SU-DHL-6 (cell line): ENCODE measurements around the gene ESYT2.

Source experiments
- H2AFZ ChIP-seq: fragments of 200-600 bp; sonication (generic); 2 replicates; pipeline ENCODE4 v1.6.1; 2014; ENCODE audit warnings: low read depth, mild to moderate bottlenecking, moderate library complexity, mixed read lengths, antibody characterized with exemption, low read length; ENCODE audit not compliant: severe bottlenecking
- H3F3A ChIP-seq: fragments of 200-600 bp; shearing (Covaris generic); 2 replicates; pipeline ENCODE4 v1.6.0; 2016; ENCODE audit warnings: antibody characterized with exemption, mild to moderate bottlenecking; ENCODE audit not compliant: insufficient read depth
- H3K27ac ChIP-seq: fragments of 200-600 bp; sonication (generic); 2 replicates; pipeline ENCODE4 v1.5.1; 2016; ENCODE audit warnings: low read depth, mild to moderate bottlenecking, low read length, moderate library complexity, mixed read lengths
- H3K27me3 ChIP-seq: fragments of 200-600 bp; sonication (generic), shearing (Covaris generic); 2 replicates; pipeline ENCODE4 v1.6.0; 2014; ENCODE audit warnings: mild to moderate bottlenecking, low read length
- H3K36me3 ChIP-seq: fragments of 200-600 bp; sonication (generic); 2 replicates; pipeline ENCODE4 v1.6.1; 2014; ENCODE audit warnings: mild to moderate bottlenecking, low read length, mixed read lengths
- H3K4me2 ChIP-seq: fragments of 300-600, 200-600 bp; shearing (Covaris generic), sonication (generic); 2 replicates; pipeline ENCODE4 v1.6.0; 2014; ENCODE audit warnings: low read length, low read depth, mild to moderate bottlenecking; ENCODE audit not compliant: poor library complexity, severe bottlenecking
- H3K4me3 ChIP-seq: fragments of 200-600 bp; sonication (generic); 2 replicates; pipeline ENCODE4 v1.5.1; 2014; ENCODE audit warnings: antibody characterized with exemption, low read length, mild to moderate bottlenecking, mixed read lengths; ENCODE audit not compliant: insufficient read depth, poor library complexity, severe bottlenecking
- H3K79me2 ChIP-seq: fragments of 200-600 bp; sonication (generic); 2 replicates; pipeline ENCODE4 v1.6.1; 2014; ENCODE audit warnings: mild to moderate bottlenecking, low read length, moderate library complexity; ENCODE audit not compliant: insufficient read depth
- H3K9ac ChIP-seq: fragments of 200-600 bp; sonication (generic); 2 replicates; pipeline ENCODE4 v1.7.0; 2014; ENCODE audit warnings: mild to moderate bottlenecking, low read length
- H3K9me2 ChIP-seq: fragments of 200-600 bp; sonication (generic); replicated peaks from 2 replicates; pipeline ENCODE4 v1.6.1; 2014; ENCODE audit warnings: low read length; ENCODE audit not compliant: insufficient read depth
- H3K9me3 ChIP-seq: fragments of 200-600 bp; sonication (generic); 2 replicates; pipeline ENCODE4 v1.6.1; 2014; ENCODE audit warnings: low read length, mixed read lengths; ENCODE audit not compliant: insufficient read depth
- H4K20me1 ChIP-seq: fragments of 200-600 bp; sonication (generic); 2 replicates; pipeline ENCODE4 v1.6.1; 2014; ENCODE audit warnings: low read depth, mild to moderate bottlenecking, antibody characterized with exemption, low read length, moderate library complexity, mixed read lengths
- EZH2phosphoT487 ChIP-seq: fragments of 200-600 bp; sonication (generic), shearing (Covaris generic); conservative IDR thresholded peaks from 2 replicates; pipeline ENCODE4 v1.6.1; 2018; ENCODE audit warnings: mild to moderate bottlenecking, antibody characterized with exemption, low read length, moderate library complexity, mixed read lengths
- TF ChIP-seq, protein P1 (sequence below): fragments of 200-600 bp; sonication (generic); IDR thresholded peaks from one replicate; pipeline ENCODE4 v1.5.1; 2017; ENCODE audit warnings: antibody characterized with exemption, mild to moderate bottlenecking, low read length, moderate library complexity; ENCODE audit not compliant: insufficient read depth, poor library complexity, severe bottlenecking

Gene ESYT2

DNA sequence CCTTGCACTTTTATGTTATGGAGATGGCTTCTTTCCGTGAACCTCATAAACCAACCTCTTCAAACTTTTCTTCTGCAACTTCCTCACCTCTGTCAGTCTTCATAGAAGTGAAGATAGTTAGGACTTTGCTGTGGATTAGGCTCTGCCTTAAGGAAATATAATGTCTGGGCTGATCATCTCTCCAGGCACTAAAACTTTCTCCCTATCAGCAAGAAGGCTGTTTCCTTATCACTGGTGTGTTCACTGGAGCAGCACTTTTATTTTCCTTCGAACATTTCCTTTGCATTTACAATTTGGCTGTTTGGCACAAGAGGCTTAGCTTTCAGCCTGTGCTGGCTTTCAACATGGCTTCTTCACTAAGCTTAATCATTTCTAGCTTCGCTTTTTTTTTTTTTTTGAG, 52.8 kb downstream of the ESYT2 start:
- no peak overlapping the region for H3K4me2 ChIP-seq

DNA sequence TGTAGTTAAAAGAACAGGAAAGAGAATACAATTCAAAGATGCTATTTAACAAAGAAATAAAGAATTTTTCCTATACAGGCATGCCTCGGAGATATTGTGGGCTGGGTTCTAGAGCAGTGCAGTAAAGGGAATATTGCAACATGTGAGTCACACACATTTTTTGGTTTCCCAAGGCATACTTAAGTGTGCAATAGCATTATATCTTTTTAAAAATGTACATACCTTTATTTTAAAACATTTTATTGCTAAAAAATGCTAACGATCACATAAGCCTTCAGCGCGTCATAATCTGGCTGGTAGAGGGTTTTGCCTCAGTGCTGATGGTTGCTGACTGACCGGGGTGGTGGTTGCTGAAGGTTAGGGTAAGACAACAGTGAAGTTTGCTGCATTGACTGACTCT, 54.4 kb downstream of the ESYT2 start:
- H3F3A ChIP-seq, result no peaks in the 10 kb centered on the region
- no peaks in the 10 kb centered on the region for H3K9me2 ChIP-seq
- H4K20me1 ChIP-seq, result no peaks in the 10 kb centered on the region

More for the DNA sequence above, 52.8 kb downstream of the ESYT2 start:
- no peaks in the 10 kb centered on the region for H3K27me3 ChIP-seq
- H2AFZ ChIP-seq, result no peak overlapping the region
- H3K9ac ChIP-seq, result no peak overlapping the region
- H3K9me2 ChIP-seq, result no peaks in the 10 kb centered on the region
- H4K20me1 ChIP-seq, result no peaks in the 10 kb centered on the region
- no peak overlapping the region for H3K27ac ChIP-seq
- TF ChIP-seq EZH2phosphoT487, result no peak
- TF ChIP-seq, protein P1, sequence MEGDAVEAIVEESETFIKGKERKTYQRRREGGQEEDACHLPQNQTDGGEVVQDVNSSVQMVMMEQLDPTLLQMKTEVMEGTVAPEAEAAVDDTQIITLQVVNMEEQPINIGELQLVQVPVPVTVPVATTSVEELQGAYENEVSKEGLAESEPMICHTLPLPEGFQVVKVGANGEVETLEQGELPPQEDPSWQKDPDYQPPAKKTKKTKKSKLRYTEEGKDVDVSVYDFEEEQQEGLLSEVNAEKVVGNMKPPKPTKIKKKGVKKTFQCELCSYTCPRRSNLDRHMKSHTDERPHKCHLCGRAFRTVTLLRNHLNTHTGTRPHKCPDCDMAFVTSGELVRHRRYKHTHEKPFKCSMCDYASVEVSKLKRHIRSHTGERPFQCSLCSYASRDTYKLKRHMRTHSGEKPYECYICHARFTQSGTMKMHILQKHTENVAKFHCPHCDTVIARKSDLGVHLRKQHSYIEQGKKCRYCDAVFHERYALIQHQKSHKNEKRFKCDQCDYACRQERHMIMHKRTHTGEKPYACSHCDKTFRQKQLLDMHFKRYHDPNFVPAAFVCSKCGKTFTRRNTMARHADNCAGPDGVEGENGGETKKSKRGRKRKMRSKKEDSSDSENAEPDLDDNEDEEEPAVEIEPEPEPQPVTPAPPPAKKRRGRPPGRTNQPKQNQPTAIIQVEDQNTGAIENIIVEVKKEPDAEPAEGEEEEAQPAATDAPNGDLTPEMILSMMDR, result no peak
- no peaks in the 10 kb centered on the region for H3F3A ChIP-seq
- no peaks in the 10 kb centered on the region for H3K79me2 ChIP-seq
- H3K9me3 ChIP-seq, result no peaks in the 10 kb centered on the region
- no peaks in the 10 kb centered on the region for H3K36me3 ChIP-seq
- no peak overlapping the region for H3K4me3 ChIP-seq

DNA sequence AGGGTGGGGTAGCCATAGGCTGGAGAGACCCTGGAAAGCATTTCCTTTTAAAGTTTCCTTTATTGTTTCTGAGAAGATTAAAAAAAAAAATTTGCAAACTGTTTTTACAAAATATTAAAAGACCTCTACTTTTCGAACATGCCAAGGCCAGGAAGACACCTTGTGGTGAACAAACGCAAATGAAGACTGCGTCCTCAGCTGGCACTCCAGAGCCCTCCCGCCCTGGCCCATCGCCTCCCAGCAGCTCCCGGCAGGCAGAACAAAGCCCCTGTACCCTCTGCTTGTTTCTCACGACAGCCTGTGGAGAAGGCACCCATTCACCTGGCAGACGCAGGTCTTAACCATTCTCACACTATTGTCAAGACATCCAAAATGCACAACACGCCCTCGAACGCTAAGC, 56.4 kb downstream of the ESYT2 start:
- Histone ChIP-seq H3K9me2 (no peaks in the 10 kb centered on the region), H3K4me2 (no peak overlapping the region), H3K36me3 (no peaks in the 10 kb centered on the region), H3F3A (no peaks in the 10 kb centered on the region), H3K79me2 (no peaks in the 10 kb centered on the region), H3K9ac (no peak overlapping the region), H2AFZ (no peak overlapping the region), H3K27ac (no peak overlapping the region), H3K27me3 (no peaks in the 10 kb centered on the region), H3K9me3 (no peaks in the 10 kb centered on the region), H3K4me3 (no peak overlapping the region), H4K20me1 (no peaks in the 10 kb centered on the region)
- no peak for TF ChIP-seq EZH2phosphoT487
- TF ChIP-seq, protein P1, result no peak

More for the DNA sequence above, 54.4 kb downstream of the ESYT2 start:
- no peaks in the 10 kb centered on the region for H3K36me3 ChIP-seq
- H3K9me3 ChIP-seq, result no peaks in the 10 kb centered on the region
- H3K27ac ChIP-seq, result no peak overlapping the region
- no peak overlapping the region for H3K4me2 ChIP-seq
- no peaks in the 10 kb centered on the region for H3K79me2 ChIP-seq
- no peak overlapping the region for H2AFZ ChIP-seq
- H3K4me3 ChIP-seq, result no peak overlapping the region
- H3K27me3 ChIP-seq, result no peaks in the 10 kb centered on the region
- TF ChIP-seq, protein P1, result no peak
- no peak for TF ChIP-seq EZH2phosphoT487
- H3K9ac ChIP-seq, result no peak overlapping the region
